GM13976 (cell line): ENCODE measurements around the gene SLC6A7.

Experiments used
- DNase-seq: peaks from one replicate; pipeline ENCODE4 v3.0.0; 2012; ENCODE audit warnings: low spot score
- in situ Hi-C: fragments of 300-500 bp; cut with MboI; formaldehyde crosslinking; loops from one replicate; pipeline ENCODE4 v1.12.0; 2022; ENCODE audit warnings: low sequenced_read_pairs, mixed read lengths, inconsistent platforms; ENCODE audit not compliant: unreplicated experiment
- TF ChIP-seq, protein P1 (sequence below): IDR thresholded peaks from 2 replicates; pipeline ENCODE4 v1.5.1; 2012; ENCODE audit warnings: borderline replicate concordance, mild to moderate bottlenecking; ENCODE audit not compliant: insufficient read depth; ENCODE audit errors: extremely low read depth, missing control alignments, control extremely low read depth

Gene SLC6A7

DNA sequence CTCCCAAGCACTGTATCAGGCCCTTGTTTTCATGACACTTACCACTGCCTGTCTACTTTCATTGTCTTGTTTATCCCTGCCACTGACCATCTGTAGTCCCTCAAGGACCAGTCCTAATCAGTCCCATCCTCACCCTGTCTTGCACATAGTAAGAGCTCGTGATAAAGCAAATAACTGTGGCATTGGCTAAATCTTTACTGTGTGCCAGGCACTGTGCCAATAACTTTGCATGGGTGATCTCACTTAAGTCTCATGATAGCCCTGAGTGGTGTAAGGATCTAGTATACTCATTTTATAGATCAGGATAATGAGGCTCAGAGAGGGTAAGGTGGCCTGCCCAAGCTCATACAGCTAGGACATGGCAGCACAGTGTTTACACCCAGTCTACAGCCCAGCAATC is 17.7 kb upstream of the SLC6A7 start:
- no peak for DNase-seq
- TF ChIP-seq, protein P1, sequence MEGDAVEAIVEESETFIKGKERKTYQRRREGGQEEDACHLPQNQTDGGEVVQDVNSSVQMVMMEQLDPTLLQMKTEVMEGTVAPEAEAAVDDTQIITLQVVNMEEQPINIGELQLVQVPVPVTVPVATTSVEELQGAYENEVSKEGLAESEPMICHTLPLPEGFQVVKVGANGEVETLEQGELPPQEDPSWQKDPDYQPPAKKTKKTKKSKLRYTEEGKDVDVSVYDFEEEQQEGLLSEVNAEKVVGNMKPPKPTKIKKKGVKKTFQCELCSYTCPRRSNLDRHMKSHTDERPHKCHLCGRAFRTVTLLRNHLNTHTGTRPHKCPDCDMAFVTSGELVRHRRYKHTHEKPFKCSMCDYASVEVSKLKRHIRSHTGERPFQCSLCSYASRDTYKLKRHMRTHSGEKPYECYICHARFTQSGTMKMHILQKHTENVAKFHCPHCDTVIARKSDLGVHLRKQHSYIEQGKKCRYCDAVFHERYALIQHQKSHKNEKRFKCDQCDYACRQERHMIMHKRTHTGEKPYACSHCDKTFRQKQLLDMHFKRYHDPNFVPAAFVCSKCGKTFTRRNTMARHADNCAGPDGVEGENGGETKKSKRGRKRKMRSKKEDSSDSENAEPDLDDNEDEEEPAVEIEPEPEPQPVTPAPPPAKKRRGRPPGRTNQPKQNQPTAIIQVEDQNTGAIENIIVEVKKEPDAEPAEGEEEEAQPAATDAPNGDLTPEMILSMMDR, result no peak

DNA sequence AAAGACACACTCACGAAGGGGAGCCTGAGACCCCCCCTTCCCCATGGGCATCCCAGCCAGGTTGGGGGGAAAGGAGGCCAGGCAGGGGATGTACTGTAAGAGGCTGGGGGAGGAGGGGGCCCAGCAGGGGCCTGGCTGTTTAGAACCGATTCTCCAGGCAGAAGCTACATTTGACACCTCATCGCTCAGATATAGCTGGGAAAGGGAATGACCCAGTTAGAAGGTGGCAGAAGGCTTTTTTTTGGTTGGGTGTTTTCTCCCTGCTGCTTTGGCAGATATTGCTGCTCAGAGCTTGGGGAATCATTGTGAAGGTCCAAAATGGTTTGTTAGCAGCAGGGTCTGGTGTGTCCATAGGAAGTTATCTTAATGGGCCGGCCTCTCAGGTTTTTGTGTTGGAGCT is 17.3 kb upstream of the SLC6A7 start:
- no peak for DNase-seq
- TF ChIP-seq, protein P1, result no peak
- in situ Hi-C loops, result no loop called here

More for the DNA sequence above, 17.7 kb upstream of the SLC6A7 start:
- in situ Hi-C loops, result no loop called here

DNA sequence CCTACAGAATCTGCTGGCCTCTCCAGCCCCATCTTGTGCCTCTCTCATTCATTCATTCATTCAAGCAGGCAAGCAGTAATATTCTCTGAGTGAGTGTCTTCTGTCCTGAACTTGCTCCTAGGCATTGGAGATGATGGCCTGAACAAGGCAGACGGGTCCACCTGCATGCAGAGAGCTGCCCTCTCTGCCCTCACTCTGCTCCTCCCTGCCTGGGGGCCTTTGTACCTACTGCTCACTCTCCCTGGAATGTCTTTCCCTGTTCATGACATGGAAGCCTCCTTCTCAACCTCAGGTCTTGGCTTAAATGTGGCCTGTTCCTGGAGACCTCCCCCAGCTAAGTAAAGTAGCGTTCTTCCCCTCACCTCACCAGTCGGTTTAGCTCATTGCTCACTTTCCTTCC is 16.7 kb upstream of the SLC6A7 start:
- in situ Hi-C loops, result no loop called here
- TF ChIP-seq, protein P1, result no peak
- DNase-seq, result no peak

DNA sequence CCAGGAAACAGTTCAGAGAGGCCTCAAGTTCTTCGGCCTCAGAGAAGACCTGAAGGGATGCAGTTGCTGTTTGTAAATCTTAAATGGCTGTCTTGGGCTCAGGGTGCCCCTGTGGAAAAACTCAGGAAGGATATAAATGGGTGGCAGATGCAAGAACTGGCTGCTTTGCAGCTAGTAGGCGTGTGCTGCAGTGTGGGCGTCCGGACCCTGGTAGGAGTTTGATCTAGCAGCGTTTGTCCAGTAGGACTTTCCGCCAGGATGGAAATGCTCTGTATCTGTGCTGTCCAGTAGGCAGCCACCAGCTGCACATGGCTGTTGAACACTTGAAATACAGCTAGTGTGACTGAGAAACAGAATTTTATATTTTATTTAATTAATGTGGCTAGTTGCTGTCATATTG is 15.6 kb upstream of the SLC6A7 start:
- in situ Hi-C loops, result no loop called here
- TF ChIP-seq, protein P1, result no peak
- no peak for DNase-seq

DNA sequence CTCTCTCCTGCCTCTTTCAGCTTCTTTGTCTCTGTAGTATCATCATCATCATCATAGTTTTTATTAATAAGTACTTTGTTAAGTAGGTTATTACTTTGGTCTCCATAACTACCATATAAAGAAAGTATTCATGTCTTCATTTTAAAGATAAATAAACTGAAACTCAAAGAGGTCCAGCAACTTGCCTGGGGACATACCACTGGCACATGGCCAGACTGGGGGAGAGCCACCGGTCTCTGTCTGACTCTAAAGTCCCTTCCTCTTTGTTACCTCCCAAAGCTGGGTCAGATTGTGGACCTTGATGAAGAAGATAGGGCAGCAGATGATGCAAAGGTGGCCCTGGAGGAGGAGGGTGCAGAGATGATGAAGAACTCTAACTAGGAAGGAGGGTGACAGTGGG is 14.8 kb upstream of the SLC6A7 start:
- TF ChIP-seq, protein P1, result no peak
- DNase-seq, result no peak
- in situ Hi-C loops, result no loop called here

DNA sequence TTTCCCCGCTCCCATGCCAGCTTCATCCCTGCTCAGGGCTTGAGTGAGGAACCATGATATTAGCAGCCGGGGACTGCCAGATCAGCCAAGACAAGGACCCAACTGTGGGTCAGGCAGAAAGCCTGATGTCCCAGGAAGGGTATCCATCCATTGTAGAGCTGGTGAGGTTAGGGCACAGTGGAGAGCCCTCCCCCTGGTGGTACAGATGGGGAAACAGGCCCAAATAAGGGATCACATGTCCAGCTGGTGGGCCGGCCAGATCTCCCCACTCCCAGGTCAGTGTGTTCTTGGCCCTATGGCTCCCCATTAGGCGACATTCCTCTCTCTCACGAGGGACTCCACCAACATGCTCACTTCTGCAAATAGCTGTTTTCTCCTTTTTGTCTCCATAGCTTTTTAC is 14.3 kb upstream of the SLC6A7 start:
- peak; percentile 68 for DNase-seq
- in situ Hi-C loops, result no loop called here
- TF ChIP-seq, protein P1, result no peak

DNA sequence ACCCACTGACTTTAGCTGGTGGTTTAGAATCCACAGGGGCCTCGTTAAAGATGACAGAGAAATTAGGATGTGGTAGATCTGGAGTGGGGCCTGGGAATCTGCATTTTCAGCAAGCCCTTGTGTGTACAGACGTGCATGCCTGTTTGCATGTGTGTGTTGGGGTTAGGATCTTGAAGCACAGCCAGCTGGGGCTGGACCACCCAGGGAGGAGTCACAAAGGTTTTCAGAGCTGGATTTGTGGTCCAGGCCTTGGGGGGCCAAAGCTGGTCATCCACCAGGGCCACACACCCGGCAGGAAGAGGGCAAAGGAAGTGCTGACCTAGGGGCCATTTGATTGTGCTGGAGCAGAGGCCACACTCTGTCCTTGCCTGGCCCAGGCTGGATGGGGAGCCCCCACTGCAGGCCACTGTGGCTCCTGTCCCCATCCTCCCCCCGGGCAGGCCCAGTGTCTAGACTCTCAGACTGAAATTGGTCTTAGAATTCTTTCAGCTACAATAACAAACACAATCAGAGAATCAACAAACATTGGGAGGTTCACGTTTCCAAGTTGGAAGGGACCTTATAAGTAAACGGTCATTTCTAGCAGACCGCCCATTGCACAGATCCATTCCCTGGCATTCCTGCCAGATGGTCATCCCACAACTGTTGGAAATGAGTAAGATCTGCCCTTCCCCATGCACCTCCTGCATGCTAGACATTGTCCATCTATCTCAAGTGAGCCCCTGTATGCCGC is 13.0 kb upstream of the SLC6A7 start:
- in situ Hi-C loops, result no loop called here

More for the DNA sequence above, 13.0 kb upstream of the SLC6A7 start:
- no peak for DNase-seq
- TF ChIP-seq, protein P1, result no peak
